ENCODE data around the gene NSUN2. TPM values are rescaled to one million over a fixed set of nuclear protein-coding genes. Genes with fewer than 3 reads are reported as not detected.

NSUN2 gene
- total RNA-seq, 1 donor from 2014 or later: 93.3 TPM

GRCh38 chr5:6659941-6660684, 27.3 kb upstream of the NSUN2 start:
- ChIA-PET POLR2A (interaction anchor here (0.7 to 1.7 kb wide), 6 partner anchors 8 to 75 kb away, joined by 3 to 13 read pairs (median 4); partner anchors contain the start of genes NSUN2, SRD5A1 and TENT4A), CTCF (interaction anchor here (1.1 kb wide), 1 partner anchor 51 kb away, joined by 3 read pairs; no protein-coding TSS in a partner anchor)
- Mint-ChIP-seq H3K27ac (peak overlapping the region; percentile 96), H3K27me3 (no peaks in the 10 kb centered on the region), H3K9me3 (peaks cover 15% of the 10 kb centered on the region), H3K4me3 (peak overlapping the region; percentile 80), H3K4me1 (peaks cover 31% of the 10 kb centered on the region), H3K36me3 (ENCODE audit: low read depth) (peaks cover 35% of the 10 kb centered on the region)
- intact Hi-C loops (cut with micrococcal nuclease): loop anchor here (1.0 to 5.0 kb wide), 7 partner anchors 8 to 1238 kb away; partner anchors contain the start of genes ICE1, NSUN2 and SRD5A1
- ATAC-seq (ENCODE audit: low read depth) (peak; percentile 78), DNase-seq (peak; percentile 35)
- TF ChIP-seq, protein P1, sequence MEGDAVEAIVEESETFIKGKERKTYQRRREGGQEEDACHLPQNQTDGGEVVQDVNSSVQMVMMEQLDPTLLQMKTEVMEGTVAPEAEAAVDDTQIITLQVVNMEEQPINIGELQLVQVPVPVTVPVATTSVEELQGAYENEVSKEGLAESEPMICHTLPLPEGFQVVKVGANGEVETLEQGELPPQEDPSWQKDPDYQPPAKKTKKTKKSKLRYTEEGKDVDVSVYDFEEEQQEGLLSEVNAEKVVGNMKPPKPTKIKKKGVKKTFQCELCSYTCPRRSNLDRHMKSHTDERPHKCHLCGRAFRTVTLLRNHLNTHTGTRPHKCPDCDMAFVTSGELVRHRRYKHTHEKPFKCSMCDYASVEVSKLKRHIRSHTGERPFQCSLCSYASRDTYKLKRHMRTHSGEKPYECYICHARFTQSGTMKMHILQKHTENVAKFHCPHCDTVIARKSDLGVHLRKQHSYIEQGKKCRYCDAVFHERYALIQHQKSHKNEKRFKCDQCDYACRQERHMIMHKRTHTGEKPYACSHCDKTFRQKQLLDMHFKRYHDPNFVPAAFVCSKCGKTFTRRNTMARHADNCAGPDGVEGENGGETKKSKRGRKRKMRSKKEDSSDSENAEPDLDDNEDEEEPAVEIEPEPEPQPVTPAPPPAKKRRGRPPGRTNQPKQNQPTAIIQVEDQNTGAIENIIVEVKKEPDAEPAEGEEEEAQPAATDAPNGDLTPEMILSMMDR (IDR thresholded peaks at IDR 0.05): no peak

DNA sequence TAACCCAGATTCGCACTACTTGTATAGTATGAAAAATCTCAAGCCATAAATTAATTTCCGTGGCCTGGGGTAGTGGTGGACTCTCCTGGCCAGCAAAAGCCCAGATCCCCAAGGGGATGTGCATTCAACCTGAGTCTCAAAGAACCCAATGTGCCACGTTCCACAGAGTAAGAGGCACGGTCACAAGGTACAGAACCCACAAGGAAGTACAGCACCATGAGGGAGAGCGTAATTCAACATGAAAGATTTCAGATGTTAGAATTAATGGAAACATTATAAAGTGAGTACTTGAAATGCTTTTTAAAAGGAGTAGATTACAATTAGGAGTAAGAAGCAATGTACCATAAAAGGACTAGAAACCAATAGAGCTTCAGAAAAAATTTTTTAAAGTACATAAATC, 23.8 kb upstream of the NSUN2 start:
- DNase-seq: no peak
- peaks cover 36% of the 10 kb centered on the region for H3K4me1 Mint-ChIP-seq
- intact Hi-C loops (cut with micrococcal nuclease): no loop called here
- POLR2A ChIA-PET: no interaction called here
- peaks cover 46% of the 10 kb centered on the region for H3K36me3 Mint-ChIP-seq (ENCODE audit: low read depth)
- H3K9me3 Mint-ChIP-seq: peaks cover 15% of the 10 kb centered on the region
- no peak overlapping the region for H3K27ac Mint-ChIP-seq
- ATAC-seq (ENCODE audit: low read depth): no peak
- CTCF ChIA-PET: no interaction called here
- no peaks in the 10 kb centered on the region for H3K27me3 Mint-ChIP-seq
- H3K4me3 Mint-ChIP-seq: no peak overlapping the region
- TF ChIP-seq, protein P1 (IDR thresholded peaks at IDR 0.05): no peak

GRCh38 chr5:6655432-6655831, 22.6 kb upstream of the NSUN2 start:
- TF ChIP-seq, protein P1 (IDR thresholded peaks at IDR 0.05): no peak
- ATAC-seq (ENCODE audit: low read depth) (no peak), DNase-seq (no peak)
- no peak overlapping the region for H3K4me3 Mint-ChIP-seq
- intact Hi-C loops (cut with micrococcal nuclease): no loop called here
- H3K27ac Mint-ChIP-seq: no peak overlapping the region
- ChIA-PET POLR2A (no interaction called here), CTCF (no interaction called here)
- H3K36me3 Mint-ChIP-seq (ENCODE audit: low read depth): peaks cover 46% of the 10 kb centered on the region
- H3K4me1 Mint-ChIP-seq: peaks cover 27% of the 10 kb centered on the region
- H3K9me3 Mint-ChIP-seq: peaks cover 15% of the 10 kb centered on the region
- no peaks in the 10 kb centered on the region for H3K27me3 Mint-ChIP-seq

GRCh38 chr5:6652025-6652424, 19.2 kb upstream of the NSUN2 start:
- ChIA-PET CTCF (interaction anchor here (1.5 kb wide), 1 partner anchor 93 kb away, joined by 3 read pairs; no protein-coding TSS in a partner anchor), POLR2A (interaction anchor here (0.7 to 2.7 kb wide), 4 partner anchors 8 to 60 kb away, joined by 3 to 14 read pairs (median 5); partner anchors contain the start of genes NSUN2 and SRD5A1)
- TF ChIP-seq, protein P1 (IDR thresholded peaks at IDR 0.05): no peak
- H3K27me3 Mint-ChIP-seq: no peaks in the 10 kb centered on the region
- ATAC-seq (ENCODE audit: low read depth): peak; percentile 91
- H3K4me3 Mint-ChIP-seq: peak overlapping the region; percentile 32
- H3K36me3 Mint-ChIP-seq (ENCODE audit: low read depth): peaks cover 34% of the 10 kb centered on the region
- DNase-seq: no peak
- peak overlapping the region; percentile 59 for H3K27ac Mint-ChIP-seq
- intact Hi-C loops (cut with micrococcal nuclease): loop anchor here (1.0 kb wide), 1 partner anchor 8 kb away; no protein-coding TSS in a partner anchor
- peaks cover 16% of the 10 kb centered on the region for H3K4me1 Mint-ChIP-seq
- peaks cover 15% of the 10 kb centered on the region for H3K9me3 Mint-ChIP-seq

DNA sequence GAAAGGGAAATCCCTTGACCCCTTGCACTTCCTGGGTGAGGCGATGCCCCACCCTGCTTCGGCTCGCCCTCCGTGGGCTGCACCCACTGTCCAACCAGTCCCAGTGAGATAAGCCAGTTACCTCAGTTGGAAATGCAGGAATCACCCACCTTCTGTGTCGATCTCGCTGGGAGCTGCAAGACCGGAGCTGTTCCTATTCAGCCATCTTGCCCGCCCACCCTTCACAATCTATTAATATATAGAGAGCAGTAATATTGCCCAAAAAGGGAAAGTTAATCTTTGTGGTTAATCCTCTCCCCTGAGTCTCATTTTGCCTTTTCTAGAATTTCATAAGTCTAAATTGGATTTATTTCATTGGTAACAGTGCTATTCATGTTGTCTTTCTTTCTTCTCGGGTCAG, 16.8 kb upstream of the NSUN2 start:
- Mint-ChIP-seq H3K9me3 (peaks cover 2% of the 10 kb centered on the region), H3K27ac (no peak overlapping the region)

More for the DNA sequence above, 16.8 kb upstream of the NSUN2 start:
- no peak overlapping the region for H3K4me3 Mint-ChIP-seq
- POLR2A ChIA-PET: no interaction called here
- TF ChIP-seq, protein P1 (IDR thresholded peaks at IDR 0.05): no peak
- H3K36me3 Mint-ChIP-seq (ENCODE audit: low read depth): peaks cover 18% of the 10 kb centered on the region
- H3K27me3 Mint-ChIP-seq: no peaks in the 10 kb centered on the region
- DNase-seq (no peak), ATAC-seq (ENCODE audit: low read depth) (no peak)
- CTCF ChIA-PET: no interaction called here
- peaks cover 16% of the 10 kb centered on the region for H3K4me1 Mint-ChIP-seq
- intact Hi-C loops (cut with micrococcal nuclease): no loop called here
